Measurements from ENCODE around the gene ZNF185.

DNA sequence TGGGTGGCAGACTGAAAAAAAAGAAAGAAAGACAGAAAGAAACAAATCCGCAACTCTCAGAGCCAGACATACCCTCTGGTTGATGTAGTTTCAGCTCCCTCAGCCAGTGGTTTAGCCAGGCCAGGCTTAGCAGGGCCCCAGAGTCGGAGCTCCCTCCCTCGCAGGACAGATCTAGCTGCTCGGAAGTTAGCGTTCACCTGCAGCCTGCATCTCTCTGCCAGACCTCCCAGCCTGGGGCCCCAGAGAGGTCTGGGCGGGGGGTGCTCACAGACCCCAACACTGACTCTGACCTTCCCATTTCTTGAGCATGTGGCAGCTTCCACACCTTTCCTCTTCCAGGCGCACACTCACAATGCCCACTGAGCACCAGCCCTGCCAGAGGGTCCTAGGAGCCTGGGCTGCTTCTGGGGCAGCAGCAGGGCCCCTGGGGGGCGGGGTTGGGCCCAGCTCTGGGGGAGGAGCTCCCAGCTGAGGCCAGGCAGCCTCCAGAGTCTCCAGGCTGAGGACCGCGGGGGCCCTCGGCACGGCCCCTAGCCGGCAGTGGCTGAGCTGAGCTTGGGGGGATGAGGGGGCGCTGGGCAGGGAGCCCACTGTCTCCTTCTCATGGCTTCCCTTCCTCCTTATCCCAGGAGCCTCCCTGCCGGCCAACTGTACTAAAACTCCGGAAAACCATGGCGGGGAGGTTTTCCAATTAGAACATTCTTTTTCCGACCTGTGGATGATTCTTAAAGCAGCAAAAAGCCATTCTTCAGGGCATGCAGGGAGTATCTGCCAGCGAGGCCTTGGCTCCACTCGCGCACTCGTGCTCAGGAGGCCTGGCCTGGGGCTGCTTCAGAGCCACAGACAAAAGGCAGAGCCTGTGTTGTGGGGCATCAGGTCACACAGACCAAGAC, 4.6 kb upstream of the ZNF185 start:
- no peak for TF ChIP-seq EZH2 (IDR thresholded peaks at IDR 0.05)
- TF ChIP-seq POLR2AphosphoS5 (IDR thresholded peaks at IDR 0.05; ENCODE audit: borderline replicate concordance, low read depth, low read length) = no peak

All from SK-N-MC (cell line).